ENCODE data around the gene OGFOD3. TPM values are rescaled to one million over a fixed set of nuclear protein-coding genes. Genes with fewer than 3 reads are reported as not detected.

OGFOD3 gene
- total RNA-seq, 2 experiments from 2014 or later, result 22.0 to 25.0 TPM

DNA sequence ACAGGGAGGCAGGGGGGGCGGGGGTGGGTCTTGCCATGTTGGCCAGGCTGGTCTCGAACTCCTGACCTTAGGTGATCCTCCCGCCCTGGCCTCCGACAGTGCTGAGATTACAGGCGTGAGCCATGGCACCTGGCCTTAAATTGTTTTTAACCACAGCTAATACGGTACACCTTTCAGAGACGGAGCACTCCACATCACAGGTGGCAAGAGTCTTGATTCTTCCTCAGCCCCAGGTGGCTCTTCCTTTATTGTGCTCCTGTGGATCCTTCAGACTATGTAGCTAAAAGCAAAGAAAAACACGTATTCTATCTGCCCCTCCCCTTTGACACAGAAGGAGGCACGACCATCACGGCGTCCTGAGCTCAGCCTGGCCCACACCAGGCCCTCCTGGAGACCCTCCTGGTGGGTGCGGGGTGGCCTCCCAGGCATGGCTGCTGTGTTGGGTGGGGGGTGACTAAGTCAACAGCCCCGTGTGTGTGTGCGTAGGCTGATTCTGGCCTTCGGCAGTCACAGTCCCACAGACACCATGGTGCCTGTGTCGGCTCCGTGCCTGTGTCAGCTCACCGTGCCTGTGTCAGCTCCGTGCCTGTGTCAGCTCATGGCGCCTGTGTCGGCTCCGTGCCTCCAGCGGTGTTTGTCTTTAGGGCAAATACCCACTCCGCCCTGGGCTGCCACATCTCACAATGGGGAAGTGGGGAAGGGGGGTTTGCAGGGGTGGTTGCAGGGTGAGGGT lies 74.0 kb downstream of the OGFOD3 start:
- CTCF ChIA-PET, result interaction anchor here (2.3 kb wide), 1 partner anchor 23 kb away, joined by 13 read pairs; no protein-coding TSS in a partner anchor
- Mint-ChIP-seq H3K27ac (no peak overlapping the region), H3K36me3 (ENCODE audit: low read depth) (no peaks in the 10 kb centered on the region), H3K27me3 (peaks cover 5% of the 10 kb centered on the region), H3K4me1 (ENCODE audit: low read depth) (peaks cover 8% of the 10 kb centered on the region), H3K9me3 (peaks cover 3% of the 10 kb centered on the region), H3K4me3 (no peak overlapping the region)
- POLR2A ChIA-PET, result interaction anchor here (1.0 to 1.2 kb wide), 3 partner anchors 11 to 72 kb away, joined by 3 read pairs; partner anchors contain the start of gene SECTM1
- TF ChIP-seq, protein P1, sequence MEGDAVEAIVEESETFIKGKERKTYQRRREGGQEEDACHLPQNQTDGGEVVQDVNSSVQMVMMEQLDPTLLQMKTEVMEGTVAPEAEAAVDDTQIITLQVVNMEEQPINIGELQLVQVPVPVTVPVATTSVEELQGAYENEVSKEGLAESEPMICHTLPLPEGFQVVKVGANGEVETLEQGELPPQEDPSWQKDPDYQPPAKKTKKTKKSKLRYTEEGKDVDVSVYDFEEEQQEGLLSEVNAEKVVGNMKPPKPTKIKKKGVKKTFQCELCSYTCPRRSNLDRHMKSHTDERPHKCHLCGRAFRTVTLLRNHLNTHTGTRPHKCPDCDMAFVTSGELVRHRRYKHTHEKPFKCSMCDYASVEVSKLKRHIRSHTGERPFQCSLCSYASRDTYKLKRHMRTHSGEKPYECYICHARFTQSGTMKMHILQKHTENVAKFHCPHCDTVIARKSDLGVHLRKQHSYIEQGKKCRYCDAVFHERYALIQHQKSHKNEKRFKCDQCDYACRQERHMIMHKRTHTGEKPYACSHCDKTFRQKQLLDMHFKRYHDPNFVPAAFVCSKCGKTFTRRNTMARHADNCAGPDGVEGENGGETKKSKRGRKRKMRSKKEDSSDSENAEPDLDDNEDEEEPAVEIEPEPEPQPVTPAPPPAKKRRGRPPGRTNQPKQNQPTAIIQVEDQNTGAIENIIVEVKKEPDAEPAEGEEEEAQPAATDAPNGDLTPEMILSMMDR (IDR thresholded peaks at IDR 0.05), result no peak
- ATAC-seq (no peak), DNase-seq (no peak)
- intact Hi-C loops (cut with micrococcal nuclease), result no loop called here

- DNase-seq (no peak), ATAC-seq (no peak)
- H3K4me1 Mint-ChIP-seq (ENCODE audit: low read depth), result peaks cover 14% of the 10 kb centered on the region
- POLR2A ChIA-PET, result interaction anchor here (1.2 kb wide), 1 partner anchor 10 kb away, joined by 3 read pairs; the partner anchor contains the start of gene SECTM1
- intact Hi-C loops (cut with micrococcal nuclease), result no loop called here
- CTCF ChIA-PET, result interaction anchor here (2.3 kb wide), 1 partner anchor 22 kb away, joined by 13 read pairs; no protein-coding TSS in a partner anchor
- no peaks in the 10 kb centered on the region for H3K36me3 Mint-ChIP-seq (ENCODE audit: low read depth)
- H3K27ac Mint-ChIP-seq, result no peak overlapping the region
- no peak overlapping the region for H3K4me3 Mint-ChIP-seq
- H3K9me3 Mint-ChIP-seq, result peaks cover 3% of the 10 kb centered on the region
- TF ChIP-seq, protein P1 (IDR thresholded peaks at IDR 0.05), result no peak
- H3K27me3 Mint-ChIP-seq, result peaks cover 5% of the 10 kb centered on the region
Measured at GRCh38 chr17:82343560-82343959, 74.8 kb downstream of the OGFOD3 start.

- CTCF ChIA-PET, result no interaction called here
- no peak for ATAC-seq
- H3K4me3 Mint-ChIP-seq, result no peak overlapping the region
- intact Hi-C loops (cut with micrococcal nuclease), result no loop called here
- peaks cover 3% of the 10 kb centered on the region for H3K9me3 Mint-ChIP-seq
- TF ChIP-seq, protein P1 (IDR thresholded peaks at IDR 0.05), result no peak
- H3K27me3 Mint-ChIP-seq, result peaks cover 5% of the 10 kb centered on the region
- peaks cover 14% of the 10 kb centered on the region for H3K4me1 Mint-ChIP-seq (ENCODE audit: low read depth)
- no peaks in the 10 kb centered on the region for H3K36me3 Mint-ChIP-seq (ENCODE audit: low read depth)
- H3K27ac Mint-ChIP-seq, result no peak overlapping the region
- no peak for DNase-seq
- POLR2A ChIA-PET, result no interaction called here
Measured at GRCh38 chr17:82342361-82343079, 75.9 kb downstream of the OGFOD3 start.

GRCh38 chr17:82339634-82340580 lies 78.5 kb downstream of the OGFOD3 start:
- intact Hi-C loops (cut with micrococcal nuclease), result no loop called here
- ATAC-seq (no peak), DNase-seq (no peak)
- Mint-ChIP-seq H3K27ac (no peak overlapping the region), H3K4me3 (no peak overlapping the region), H3K4me1 (ENCODE audit: low read depth) (peaks cover 18% of the 10 kb centered on the region), H3K9me3 (peaks cover 3% of the 10 kb centered on the region), H3K36me3 (ENCODE audit: low read depth) (no peaks in the 10 kb centered on the region), H3K27me3 (peaks cover 1% of the 10 kb centered on the region)
- TF ChIP-seq, protein P1 (IDR thresholded peaks at IDR 0.05), result no peak
- POLR2A ChIA-PET, result interaction anchor here (0.6 to 0.7 kb wide), 2 partner anchors 44 to 48 kb away, joined by 3 read pairs; no protein-coding TSS in a partner anchor
- CTCF ChIA-PET, result no interaction called here

Other genes starting within 250 kb of the OGFOD3 start
- gene CCDC57, start 205.7 kb downstream of the OGFOD3 start, total RNA-seq, result 10 to 100 TPM; 56.6 to 64.2 TPM
- 100 to 1,000 TPM; 183 to 193 TPM for gene SLC16A3, start 189.5 kb downstream of the OGFOD3 start, total RNA-seq
- gene CSNK1D, start 144.9 kb downstream of the OGFOD3 start, total RNA-seq, result 10 to 100 TPM; 90.6 to 97.0 TPM
- 100 to 1,000 TPM; 289 to 292 TPM for gene CD7, start 101.0 kb downstream of the OGFOD3 start, total RNA-seq
- gene SECTM1, start 84.8 kb downstream of the OGFOD3 start, total RNA-seq, result under 1 TPM; 0.45 to 0.50 TPM
- not detected for gene TEX19, start 59.3 kb downstream of the OGFOD3 start, total RNA-seq
- not detected for gene UTS2R, start 46.8 kb downstream of the OGFOD3 start, total RNA-seq
- 10 to 100 TPM; 21.8 to 21.9 TPM for gene HEXD, start 239 bp downstream of the OGFOD3 start, total RNA-seq
- gene CYBC1, start 32.2 kb upstream of the OGFOD3 start, total RNA-seq, result 100 to 1,000 TPM; 189 to 192 TPM
- 10 to 100 TPM; 63.9 to 65.4 TPM for gene NARF, start 40.2 kb upstream of the OGFOD3 start, total RNA-seq
- gene FOXK2, start 101.1 kb upstream of the OGFOD3 start, total RNA-seq, result 10 to 100 TPM; 55.6 to 59.5 TPM
- 100 to 1,000 TPM; 127 to 132 TPM for gene WDR45B, start 229.9 kb upstream of the OGFOD3 start, total RNA-seq

Measured in activated CD8-positive, alpha-beta T cell treated with anti-CD3 and anti-CD28 coated beads for 36 hours (primary cell).